CD4-positive, alpha-beta T cell treated with Interleukin-17A for 1 hour (primary cell): ENCODE data around the gene UNC45A.
"Not testable (repeated sequence)": the region's sequence is repeated elsewhere in the genome, so short reads cannot be mapped to it uniquely, and the experiment has no call there.

Experiments used
- DNase-seq: peaks from one replicate; pipeline ENCODE4 v3.0.0-alpha.2; 2020

Gene UNC45A

GRCh38 chr15:90903733-90904536, 31.1 kb upstream of the UNC45A start:
- no peak for DNase-seq

GRCh38 chr15:90904746-90905145, 30.3 kb upstream of the UNC45A start:
- no peak for DNase-seq

- no peak for DNase-seq
These were observed 29.5 kb upstream of the UNC45A start for GRCh38 chr15:90905306-90906180.

GRCh38 chr15:90906181-90906849, 28.8 kb upstream of the UNC45A start:
- no peak for DNase-seq

- no peak for DNase-seq
These were observed 27.9 kb upstream of the UNC45A start for GRCh38 chr15:90907051-90907660.

GRCh38 chr15:90907838-90908507, 27.1 kb upstream of the UNC45A start:
- no peak for DNase-seq

GRCh38 chr15:90909449-90909848, 25.6 kb upstream of the UNC45A start:
- DNase-seq = not testable (repeated sequence)

GRCh38 chr15:90909976-90910375, 25.1 kb upstream of the UNC45A start:
- no peak for DNase-seq

- no peak for DNase-seq
These were observed 24.4 kb upstream of the UNC45A start for GRCh38 chr15:90910441-90911301.

- DNase-seq = no peak
These were observed 23.8 kb upstream of the UNC45A start for GRCh38 chr15:90911302-90911623.

GRCh38 chr15:90911906-90912769, 22.9 kb upstream of the UNC45A start:
- no peak for DNase-seq

- DNase-seq = no peak
These were observed 22.4 kb upstream of the UNC45A start for GRCh38 chr15:90912770-90913075.

- DNase-seq = no peak
These were observed 21.6 kb upstream of the UNC45A start for GRCh38 chr15:90913398-90913944.

- DNase-seq = no peak
These were observed 20.6 kb upstream of the UNC45A start for GRCh38 chr15:90914305-90915080.

- no peak for DNase-seq
These were observed 19.8 kb upstream of the UNC45A start for GRCh38 chr15:90915216-90915807.

- no peak for DNase-seq
These were observed 19.2 kb upstream of the UNC45A start for GRCh38 chr15:90915808-90916440.

- no peak for DNase-seq
These were observed 18.6 kb upstream of the UNC45A start for GRCh38 chr15:90916461-90916860.

- DNase-seq = no peak
These were observed 17.5 kb upstream of the UNC45A start for GRCh38 chr15:90917569-90917968.
